GM18909 (cell line): Measurements from ENCODE around the gene EPB41L5.

Experiments used
- ATAC-seq: cut with Tn5 transposase; IDR thresholded peaks from one replicate; pipeline ENCODE4 v1.9.1; 2021; ENCODE audit warnings: mild to moderate bottlenecking; ENCODE audit not compliant: unreplicated experiment, poor library complexity

The EPB41L5 gene

DNA sequence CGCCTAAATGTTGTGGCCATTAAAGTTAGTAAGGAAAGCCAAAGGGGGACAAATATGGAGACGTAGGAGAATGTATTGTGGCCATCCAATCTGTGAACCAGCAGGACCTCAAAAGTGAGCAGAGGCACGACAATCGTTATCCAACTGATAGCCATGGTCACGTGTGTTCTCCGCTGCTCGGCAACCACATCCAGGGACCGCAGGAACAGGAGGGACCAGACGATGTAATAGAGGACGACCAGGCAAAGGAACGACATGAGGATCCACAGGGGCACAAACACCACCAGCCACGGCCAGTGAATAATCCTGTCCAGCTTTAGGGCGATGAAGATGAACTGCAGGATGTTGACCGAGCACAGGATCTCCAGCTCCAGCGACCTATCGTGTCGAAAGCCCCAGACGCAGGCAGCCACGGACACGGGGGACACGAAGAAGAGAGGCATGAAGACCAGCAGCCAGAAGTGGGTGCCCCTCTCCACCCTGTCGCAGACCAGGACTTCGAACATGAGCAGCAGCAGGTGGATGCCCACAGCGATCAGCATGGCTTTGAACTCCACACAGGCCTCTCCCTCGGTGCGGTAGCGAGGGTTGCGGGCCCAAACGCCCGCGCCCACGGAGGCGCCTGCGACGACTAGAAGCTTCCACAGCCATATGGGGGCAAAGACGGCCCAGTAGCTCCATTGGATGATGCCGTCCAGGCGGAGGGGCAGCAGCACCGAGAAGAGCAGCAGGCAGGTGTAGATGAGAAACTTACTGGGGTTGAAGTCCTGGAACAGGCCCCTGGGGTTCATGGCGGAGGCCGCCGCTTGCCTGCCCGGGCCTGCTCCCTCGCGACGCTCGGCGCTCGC is 209.5 kb downstream of the EPB41L5 start:
- no peak for ATAC-seq

DNA sequence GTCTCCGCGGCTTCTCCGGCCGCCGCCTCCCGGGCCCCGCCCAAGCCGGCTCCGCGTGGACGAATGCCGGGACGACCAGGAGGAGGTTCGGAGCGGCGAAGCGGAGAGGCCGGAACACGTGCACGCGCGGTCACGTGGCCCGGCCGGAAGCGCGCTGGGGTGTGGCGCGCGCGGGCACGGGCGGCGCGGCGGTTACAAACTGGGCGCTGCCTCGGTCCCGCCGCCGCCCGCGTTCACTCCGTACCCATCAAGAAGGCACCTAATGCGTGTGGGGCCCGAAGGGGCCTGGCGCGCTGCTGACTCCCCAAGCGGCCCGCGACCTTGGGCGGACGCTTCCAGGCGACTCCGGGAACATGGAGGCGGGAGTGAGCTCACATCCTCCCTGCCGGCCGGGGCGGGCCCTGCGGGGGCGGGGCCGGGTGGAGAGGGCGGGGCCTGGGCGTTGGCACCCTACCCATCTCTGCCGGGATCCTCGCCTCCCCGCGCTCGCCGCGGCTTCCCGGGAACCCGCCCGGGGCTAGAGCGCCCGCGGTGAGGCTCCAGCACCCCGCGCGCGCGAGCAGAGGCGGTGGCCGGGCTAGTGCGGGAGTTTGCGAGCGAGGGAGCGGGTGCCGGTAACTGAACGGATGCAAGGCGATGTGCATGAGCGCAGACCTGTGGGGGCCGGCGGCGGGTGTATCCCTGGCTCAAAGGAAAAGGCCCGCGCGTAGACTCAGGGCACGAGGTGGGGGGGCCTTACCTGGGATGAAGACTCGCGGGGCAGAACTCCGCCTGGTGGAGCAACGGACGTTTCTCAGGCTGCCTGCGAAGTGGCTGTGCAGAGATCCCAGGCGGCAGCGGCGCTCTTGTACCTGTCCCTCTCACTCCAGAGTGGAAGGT is 210.4 kb downstream of the EPB41L5 start, which contains the start of gene TMEM185B:
Gene TMEM185B, minus strand, starts transcription at position 367 of the 879 bp plus-strand sequence. CDS start 424 bp downstream, outside the sequence.
- ATAC-seq: peak; percentile 90

GRCh38 chr2:120224256-120224655 is 211.4 kb downstream of the EPB41L5 start:
- no peak for ATAC-seq

GRCh38 chr2:120224735-120225548 is 212.1 kb downstream of the EPB41L5 start:
- ATAC-seq: no peak

GRCh38 chr2:120225549-120226065 is 212.7 kb downstream of the EPB41L5 start:
- no peak for ATAC-seq

DNA sequence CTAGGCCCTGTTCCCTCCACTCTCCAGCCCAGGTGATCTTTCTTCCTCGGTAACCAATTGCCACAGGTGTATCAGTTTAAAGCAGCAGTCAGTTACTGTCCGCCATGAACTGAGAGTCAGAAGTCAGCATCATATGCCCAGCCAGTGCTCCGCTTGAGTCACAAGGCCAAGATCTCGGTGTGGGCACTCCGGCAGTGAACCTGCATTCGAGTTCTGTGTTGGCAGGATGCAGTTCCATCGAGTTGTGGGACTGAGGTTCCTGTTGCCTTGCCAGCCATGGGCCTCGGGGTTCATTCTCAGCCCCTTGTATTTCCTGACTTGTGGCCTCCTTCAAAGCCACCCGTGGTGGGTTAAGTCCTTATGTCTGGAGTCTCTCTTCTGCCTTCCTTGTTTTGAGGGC is 213.4 kb downstream of the EPB41L5 start:
- ATAC-seq: no peak

- no peak for ATAC-seq
These were observed 214.5 kb downstream of the EPB41L5 start for GRCh38 chr2:120227111-120227991.

GRCh38 chr2:120228503-120228902 is 215.6 kb downstream of the EPB41L5 start:
- ATAC-seq: no peak
